K562 (cell line): ENCODE data around the gene CRELD2. TPM values are rescaled to one million over a fixed set of nuclear protein-coding genes. Genes with fewer than 3 reads are reported as not detected.
A peak's percentile ranks its signal among the peaks of the same experiment; 100 is the strongest.

Source experiments
- ATAC-seq: fragments of 200-7000 bp; cut with Tn5 transposase; 3 replicates; pipeline ENCODE4 v1.9.1; 2020; ENCODE audit warnings: moderate library complexity
- BruUV-seq: library from RNA; stranded (reverse); fragments of 400-500 nt; replicated peaks from 2 replicates; lab custom pipeline; 2021; lab: Mats Ljungman, UMichigan
- CTCF ChIA-PET: fragments of 300-600 bp; formaldehyde crosslinking; extraction: SDS; loops from one replicate; lab custom pipeline; 2021; ENCODE audit warnings: low intra/inter-chr PET ratio; lab: Yijun Ruan, JAX
- POLR2A ChIA-PET: fragments of 300-600, 350-650 bp; sonication (Branson Sonifier 250); formaldehyde crosslinking; extraction: SDS; loops from one replicate; lab custom pipeline; 2021; ENCODE audit warnings: antibody characterized with exemption, inconsistent platforms; lab: Yijun Ruan, JAX
- DNase-seq, 4 experiments: peaks; one replicate each; pipeline versions ENCODE4 v3.0.0 to v3.0.0-alpha.2; 2011 to 2018; ENCODE audit warnings: low spot score in 3 of 4, mixed read lengths in 3 of 4; ENCODE audit errors: extremely low read depth in 1 of 4
- FAIRE-seq: peaks from 2 replicates; lab custom pipeline; 2011; peaks lifted over from hg19 to GRCh38; lab: Jason Lieb, UNC
- H2AFZ ChIP-seq: 2 replicates; pipeline ENCODE4 v1.6.0; 2011; ENCODE audit warnings: low read depth, low read length, control low read depth, inconsistent platforms
- H3K27ac ChIP-seq: fragments of 200-600 bp; 3 replicates; pipeline ENCODE4 v1.8.0; 2011; ENCODE audit warnings: low read depth, mild to moderate bottlenecking, control low read depth, inconsistent platforms, low read length, moderate library complexity, mixed read lengths; ENCODE audit errors: extremely low read depth
- H3K27me3 ChIP-seq, 2 experiments: fragments of 300-600 bp in 1 of 2; 2 replicates in 1 of 2; 3 replicates in 1 of 2; pipeline versions ENCODE4 v1.6.0 to v1.8.0; 2011; ENCODE audit warnings: inconsistent platforms in 2 of 2, low read length in 2 of 2, mild to moderate bottlenecking in 1 of 2, mixed read lengths in 1 of 2, moderate library complexity in 1 of 2; ENCODE audit not compliant: control insufficient read depth in 2 of 2, insufficient read depth in 2 of 2
- H3K36me3 ChIP-seq: fragments of 300-600 bp; 3 replicates; pipeline ENCODE4 v1.8.0; 2011; ENCODE audit warnings: mild to moderate bottlenecking, low read length, inconsistent platforms; ENCODE audit not compliant: control insufficient read depth, insufficient read depth
- H3K4me1 ChIP-seq, 2 experiments: fragments of 200-600 bp in 1 of 2; replicated peaks in 1 of 2; 2 replicates in 1 of 2; 3 replicates in 1 of 2; pipeline versions ENCODE4 v1.5.1 to v1.8.0; 2011; ENCODE audit warnings: inconsistent platforms in 2 of 2, low read length in 2 of 2, mild to moderate bottlenecking in 1 of 2, mixed read lengths in 1 of 2, moderate library complexity in 1 of 2; ENCODE audit not compliant: control insufficient read depth in 2 of 2, insufficient read depth in 2 of 2
- H3K4me2 ChIP-seq: 2 replicates; pipeline ENCODE4 v1.6.1; 2011; ENCODE audit warnings: low read length, control low read depth, inconsistent platforms, mixed read lengths; ENCODE audit not compliant: insufficient read depth
- H3K4me3 ChIP-seq: fragments of 200-600 bp; sonication (generic), shearing (Covaris generic); 2 replicates; pipeline ENCODE4 v1.5.1; 2016; ENCODE audit warnings: control low read depth, inconsistent platforms
- H3K79me2 ChIP-seq: fragments of 200-600 bp; 3 replicates; pipeline ENCODE4 v1.8.0; 2011; ENCODE audit warnings: low read length, inconsistent platforms; ENCODE audit not compliant: control insufficient read depth, insufficient read depth
- H3K9ac ChIP-seq, 2 experiments: 2 replicates each; pipeline versions ENCODE4 v1.6.0 to v1.6.1; 2011; ENCODE audit warnings: low read depth in 2 of 2, low read length in 2 of 2, control low read depth in 1 of 2, inconsistent platforms in 1 of 2, mild to moderate bottlenecking in 1 of 2, mixed read lengths in 1 of 2; ENCODE audit not compliant: insufficient read depth in 1 of 2
- H3K9me1 ChIP-seq: one replicate; pipeline ENCODE4 v1.6.0; 2011; ENCODE audit warnings: inconsistent platforms, mild to moderate bottlenecking, low read length, moderate library complexity; ENCODE audit not compliant: control insufficient read depth, insufficient read depth
- H3K9me3 ChIP-seq: replicated peaks from 2 replicates; pipeline ENCODE4 v1.5.1; 2011; ENCODE audit warnings: low read depth, low read length, inconsistent platforms; ENCODE audit not compliant: control insufficient read depth, insufficient read depth
- H4K20me1 ChIP-seq: replicated peaks from 2 replicates; pipeline ENCODE4 v1.6.1; 2011; ENCODE audit warnings: low read length, inconsistent platforms, mixed read lengths; ENCODE audit not compliant: control insufficient read depth, insufficient read depth
- FUS ChIP-seq: fragments of 200-400 bp; formaldehyde crosslinking; optimal IDR thresholded peaks from 2 replicates; pipeline ENCODE3; 2017; ENCODE audit warnings: low read depth, low read length
- WGBS: fragments of 100-300 bp; shearing (Covaris generic); methylation state at CpG from one replicate; pipeline ENCODE4 v1.1.6; 2016; ENCODE audit warnings: low coverage, mixed read lengths; ENCODE audit not compliant: insufficient coverage; ENCODE audit errors: missing lambda C conversion rate; 5-methylcytosine and 5-hydroxymethylcytosine counted together
- in situ Hi-C: fragments of 300-500 bp; cut with MboI; formaldehyde crosslinking; loops from 4 replicates; pipeline ENCODE4 v1.15.0; 2018; ENCODE audit warnings: inconsistent platforms, mixed read lengths
- intact Hi-C: fragments of 100-400 bp; cut with micrococcal nuclease; formaldehyde crosslinking; loops from 2 replicates; pipeline ENCODE4 v1.14.2; 2022
- polyA plus RNA-seq, 8 experiments: library from polyadenylated mRNA; depleted of rRNA in 4 of 8; stranded (reverse) in 5 of 8; unstranded in 3 of 8; fragments of >200 nt; fragmentation: Nextera tagmentation in 2 of 8; fragmentation: Illumina TruSeq in 1 of 8; extraction: Ambion mirVana in 2 of 8; extraction: Trizol in 1 of 8; gene quantifications; 2 replicates each; pipeline versions ENCODE4 v1.2.1 to v1.2.3, GENCODE V29; 2011 to 2014; ENCODE audit warnings: inconsistent platforms in 1 of 8, missing spikeins in 1 of 8
- total RNA-seq, 7 experiments: library from RNA; depleted of rRNA in 6 of 7; stranded (reverse); fragments of >200 nt in 6 of 7; fragmentation: Illumina TruSeq in 2 of 7; extraction: Trizol in 2 of 7; gene quantifications; 2 replicates each; pipeline versions ENCODE4 v1.2.1 to v1.2.3, GENCODE V29; 2011 to 2021; ENCODE audit warnings: low replicate concordance in 1 of 7
- TF ChIP-seq, protein P1 (sequence below), 2 experiments: fragments of 200-800 bp in 1 of 2; sonication (Bioruptor generic) in 1 of 2; sonication (generic) in 1 of 2; formaldehyde crosslinking in 1 of 2; IDR thresholded peaks in 1 of 2; conservative IDR thresholded peaks in 1 of 2; 2 replicates each; pipeline versions ENCODE4 v1.5.0 to v1.6.1; 2016 to 2020; ENCODE audit warnings: missing compliant biosample characterization in 1 of 2, missing genetic modification characterization in 1 of 2, missing genetic modification reagents in 1 of 2

The CRELD2 gene
- total and polyA plus RNA-seq, 9 of the 15 experiments (the other 6 are each of a cell fraction or from before 2014, with no cell fraction given): 0.96 to 25.3 (median 8.8) TPM

- no TSS peak for BruUV-seq
- Histone ChIP-seq H3K27ac (no peak overlapping the region), H3K79me2 (no peaks in the 10 kb centered on the region), H3K9ac (no peak overlapping the region), H3K36me3 (no peaks in the 10 kb centered on the region), H3K27me3 (no peaks in the 10 kb centered on the region), H3K9me3 (no peaks in the 10 kb centered on the region), H3K4me2 (no peak overlapping the region), H4K20me1 (no peaks in the 10 kb centered on the region), H3K4me1 (peaks cover 20 to 60% of the 10 kb centered on the region in 2 experiments)
- in situ Hi-C loops (no loop called here), intact Hi-C loops (no loop called here)
- CTCF ChIA-PET: no interaction called here
- peak; percentile 41 to 59 (median 53) for DNase-seq
- FAIRE-seq: no peak
- WGBS: no CpG with 5 or more reads among the region's 16 CpGs
- no peak for ATAC-seq
- TF ChIP-seq FUS: no peak
- TF ChIP-seq, protein P1, sequence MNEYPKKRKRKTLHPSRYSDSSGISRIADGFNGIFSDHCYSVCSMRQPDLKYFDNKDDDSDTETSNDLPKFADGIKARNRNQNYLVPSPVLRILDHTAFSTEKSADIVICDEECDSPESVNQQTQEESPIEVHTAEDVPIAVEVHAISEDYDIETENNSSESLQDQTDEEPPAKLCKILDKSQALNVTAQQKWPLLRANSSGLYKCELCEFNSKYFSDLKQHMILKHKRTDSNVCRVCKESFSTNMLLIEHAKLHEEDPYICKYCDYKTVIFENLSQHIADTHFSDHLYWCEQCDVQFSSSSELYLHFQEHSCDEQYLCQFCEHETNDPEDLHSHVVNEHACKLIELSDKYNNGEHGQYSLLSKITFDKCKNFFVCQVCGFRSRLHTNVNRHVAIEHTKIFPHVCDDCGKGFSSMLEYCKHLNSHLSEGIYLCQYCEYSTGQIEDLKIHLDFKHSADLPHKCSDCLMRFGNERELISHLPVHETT (CRISPR knock-in tag; conservative IDR thresholded peaks at IDR 0.05 in 1 of 2, IDR thresholded peaks at IDR 0.05 in 1 of 2): 0 out of 4 replicates have a peak, but pooled peaks of 1 of the 2 experiments have one; percentile 10
- TF ChIP-seq, all 486 proteins: peak for 1
- Histone ChIP-seq H3K4me3 (no peak overlapping the region), H2AFZ (no peak overlapping the region), H3K9me1 (no peaks in the 10 kb centered on the region)
- POLR2A ChIA-PET: interaction anchor here (0.6 to 1.8 kb wide), 3 partner anchors 27 to 317 kb away, joined by 3 to 4 read pairs (median 3); no protein-coding TSS in a partner anchor
Measured at GRCh38 chr22:49935561-49935960, 17.1 kb downstream of the CRELD2 start.
